ENCODE measurements around the gene MST1. TPM values are rescaled to one million over a fixed set of nuclear protein-coding genes. Genes with fewer than 3 reads are reported as not detected.

Gene MST1
- total RNA-seq, 1 experiment from 2014 or later: 0.59 TPM

DNA sequence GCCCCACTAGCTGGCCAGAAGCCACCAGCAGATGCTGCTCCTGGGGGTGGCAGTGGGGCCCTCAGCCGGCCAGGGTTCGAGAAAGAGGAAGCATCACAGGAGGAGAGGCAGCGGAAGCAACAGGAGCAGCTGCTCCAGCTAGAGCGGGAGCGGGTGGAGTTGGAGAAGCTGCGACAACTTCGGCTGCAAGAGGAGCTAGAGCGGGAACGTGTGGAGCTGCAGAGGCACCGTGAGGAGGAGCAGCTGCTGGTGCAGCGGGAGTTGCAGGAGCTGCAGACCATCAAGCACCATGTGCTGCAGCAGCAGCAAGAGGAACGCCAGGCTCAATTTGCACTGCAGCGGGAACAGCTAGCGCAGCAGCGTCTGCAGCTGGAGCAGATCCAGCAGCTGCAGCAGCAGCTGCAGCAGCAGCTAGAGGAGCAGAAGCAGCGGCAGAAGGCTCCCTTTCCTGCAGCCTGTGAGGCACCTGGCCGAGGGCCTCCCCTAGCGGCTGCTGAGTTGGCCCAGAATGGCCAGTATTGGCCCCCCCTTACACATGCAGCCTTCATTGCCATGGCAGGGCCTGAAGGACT lies 32.6 kb downstream of the MST1 start:
- no peak for DNase-seq (ENCODE audit: low read depth)

DNA sequence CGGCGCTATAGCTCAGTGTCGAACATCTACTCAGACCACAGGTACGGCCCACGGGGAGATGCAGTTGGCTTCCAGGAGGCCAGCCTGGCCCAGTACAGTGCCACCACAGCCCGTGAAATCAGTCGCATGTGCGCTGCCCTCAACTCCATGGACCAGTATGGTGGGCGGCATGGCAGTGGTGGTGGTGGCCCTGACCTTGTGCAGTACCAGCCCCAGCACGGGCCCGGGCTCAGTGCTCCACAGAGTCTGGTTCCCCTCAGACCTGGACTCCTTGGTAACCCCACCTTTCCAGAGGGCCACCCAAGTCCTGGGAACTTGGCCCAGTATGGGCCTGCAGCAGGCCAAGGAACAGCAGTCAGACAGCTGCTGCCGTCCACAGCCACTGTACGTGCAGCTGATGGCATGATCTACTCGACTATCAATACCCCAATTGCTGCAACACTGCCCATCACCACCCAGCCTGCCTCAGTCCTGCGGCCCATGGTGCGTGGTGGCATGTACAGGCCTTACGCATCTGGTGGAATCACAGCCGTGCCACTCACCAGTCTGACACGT lies 33.5 kb downstream of the MST1 start:
- no peak for DNase-seq (ENCODE audit: low read depth)

- no peak for DNase-seq (ENCODE audit: low read depth)
Observed at GRCh38 chr3:49654955-49655556, 34.2 kb downstream of the MST1 start.

- DNase-seq (ENCODE audit: low read depth): no peak
Observed at GRCh38 chr3:49654176-49654825, 35.0 kb downstream of the MST1 start.

DNA sequence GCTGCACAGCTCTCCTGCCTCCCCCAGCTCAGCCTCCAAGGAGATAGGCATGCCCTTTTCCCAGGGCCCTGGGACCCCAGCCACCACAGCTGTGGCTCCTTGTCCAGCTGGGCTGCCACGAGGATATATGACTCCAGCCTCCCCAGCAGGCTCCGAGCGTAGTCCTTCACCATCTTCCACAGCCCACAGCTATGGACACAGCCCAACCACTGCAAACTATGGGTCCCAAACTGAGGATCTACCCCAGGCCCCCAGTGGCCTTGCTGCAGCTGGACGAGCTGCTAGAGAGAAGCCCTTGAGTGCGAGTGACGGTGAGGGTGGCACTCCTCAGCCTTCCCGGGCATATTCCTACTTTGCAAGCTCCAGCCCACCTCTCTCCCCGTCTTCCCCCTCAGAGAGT lies 35.7 kb downstream of the MST1 start:
- no peak for DNase-seq (ENCODE audit: low read depth)

- DNase-seq (ENCODE audit: low read depth): no peak
Observed at GRCh38 chr3:49652903-49653415, 36.3 kb downstream of the MST1 start.

- DNase-seq (ENCODE audit: low read depth): no peak
Observed at GRCh38 chr3:49652218-49652902, 36.9 kb downstream of the MST1 start.

DNA sequence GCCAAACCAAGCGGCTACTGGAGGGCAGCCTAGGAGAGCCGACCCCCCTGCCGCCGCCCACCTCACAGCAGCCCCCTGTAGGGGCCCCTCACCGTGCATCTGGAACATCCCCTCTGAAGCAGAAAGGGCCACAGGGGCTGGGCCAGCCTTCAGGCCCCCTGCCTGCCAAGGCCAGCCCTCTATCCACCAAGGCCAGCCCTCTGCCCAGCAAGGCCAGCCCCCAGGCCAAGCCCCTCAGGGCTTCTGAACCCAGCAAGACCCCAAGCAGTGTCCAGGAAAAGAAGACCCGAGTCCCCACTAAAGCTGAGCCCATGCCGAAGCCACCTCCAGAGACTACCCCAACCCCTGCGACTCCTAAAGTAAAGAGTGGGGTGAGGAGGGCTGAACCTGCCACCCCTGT lies 38.6 kb downstream of the MST1 start:
- no peak for DNase-seq (ENCODE audit: low read depth)

GRCh38 chr3:49650177-49650576 lies 39.1 kb downstream of the MST1 start:
- DNase-seq (ENCODE audit: low read depth): no peak

DNA sequence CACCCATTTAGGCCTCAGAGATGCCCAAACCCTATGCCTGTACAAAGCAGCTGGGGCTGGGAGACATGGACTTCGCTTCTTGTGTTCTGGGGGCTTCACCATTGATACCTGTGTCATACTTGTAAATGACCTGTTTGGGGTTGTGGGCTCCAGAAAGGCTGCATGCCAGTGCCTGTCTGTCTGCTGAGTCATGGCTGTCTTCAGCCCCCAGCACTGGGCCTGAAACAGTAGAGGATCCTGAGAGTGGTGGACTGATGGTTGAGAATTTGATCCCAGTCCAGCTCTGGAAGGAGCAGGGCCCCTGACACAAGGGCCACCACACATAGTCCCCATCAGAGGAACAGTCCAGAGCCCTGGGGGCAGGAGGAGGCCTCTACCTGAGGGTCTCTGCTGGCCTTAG lies 39.7 kb downstream of the MST1 start:
- DNase-seq (ENCODE audit: low read depth): no peak

- no peak for DNase-seq (ENCODE audit: low read depth)
Observed at GRCh38 chr3:49648354-49649019, 40.8 kb downstream of the MST1 start.

- DNase-seq (ENCODE audit: low read depth): no peak
Observed at GRCh38 chr3:49647741-49648140, 41.5 kb downstream of the MST1 start.

- no peak for DNase-seq (ENCODE audit: low read depth)
Observed at GRCh38 chr3:49646236-49646635, 43.0 kb downstream of the MST1 start.

GRCh38 chr3:49644684-49645083 lies 44.6 kb downstream of the MST1 start:
- DNase-seq (ENCODE audit: low read depth): no peak

GRCh38 chr3:49642708-49643145 lies 46.5 kb downstream of the MST1 start:
- no peak for DNase-seq (ENCODE audit: low read depth)

- no peak for DNase-seq (ENCODE audit: low read depth)
Observed at GRCh38 chr3:49641921-49642707, 47.2 kb downstream of the MST1 start.

GRCh38 chr3:49641292-49641691 lies 48.0 kb downstream of the MST1 start:
- DNase-seq (ENCODE audit: low read depth): no peak

DNA sequence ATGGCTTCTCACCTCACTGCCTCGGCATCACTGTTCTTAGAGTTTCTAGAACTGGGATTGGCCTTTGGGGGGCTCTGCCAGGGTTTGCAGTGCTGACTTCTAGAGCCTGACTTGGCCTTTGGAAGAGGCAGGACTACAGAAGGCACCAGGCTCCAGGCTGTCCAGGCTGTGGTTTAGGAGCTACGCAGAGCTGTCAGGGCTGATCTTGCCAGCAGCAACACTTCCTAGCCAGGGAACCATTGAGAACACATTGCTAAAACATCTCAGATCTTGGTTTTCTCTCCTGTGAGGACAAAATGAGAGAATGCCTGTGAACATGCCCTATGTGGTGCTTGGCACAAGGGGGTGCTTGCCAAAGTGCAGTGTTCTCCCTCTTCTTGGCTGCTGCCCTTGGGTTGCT lies 49.7 kb downstream of the MST1 start:
- DNase-seq (ENCODE audit: low read depth): no peak

- peak; percentile 78 for DNase-seq (ENCODE audit: low read depth)
Observed at GRCh38 chr3:49638445-49638844, 50.8 kb downstream of the MST1 start.

- DNase-seq (ENCODE audit: low read depth): peak; percentile 35
Observed at GRCh38 chr3:49636883-49637609, 52.2 kb downstream of the MST1 start.

Data from M059J (cell line).